Endothelial cell of umbilical vein (primary cell): ENCODE results near the gene TAF8. TPM values are rescaled to one million over a fixed set of nuclear protein-coding genes. Genes with fewer than 3 reads are reported as not detected.

ENCODE experiments used
- BruUV-seq: library from RNA; stranded (reverse); fragments of 400-500 nt; replicated peaks from 2 replicates; lab custom pipeline; 2021; lab: Mats Ljungman, UMichigan
- CTCF ChIA-PET: fragments of 300-600, 350-600 bp; sonication (Branson Sonifier 250); formaldehyde crosslinking; loops from one replicate; lab custom pipeline; 2021; ENCODE audit warnings: antibody characterized with exemption, inconsistent platforms; lab: Charles Lee
- POLR2A ChIA-PET: fragments of 300-600, 350-600 bp; sonication (Branson Sonifier 250); formaldehyde crosslinking; loops from one replicate; lab custom pipeline; 2021; ENCODE audit warnings: antibody characterized with exemption, inconsistent platforms; lab: Charles Lee
- DNase-seq: peaks from one replicate; pipeline ENCODE4 v3.0.0-alpha.2; 2011; ENCODE audit warnings: low read depth, low spot score
- FAIRE-seq: peaks from 2 replicates; lab custom pipeline; 2011; peaks lifted over from hg19 to GRCh38; lab: Jason Lieb, UNC
- H2AFZ ChIP-seq: 2 replicates; pipeline ENCODE4 v1.6.0; 2012; ENCODE audit warnings: low read depth, low read length, control low read depth, inconsistent platforms
- H3K27ac ChIP-seq: 2 replicates; pipeline ENCODE4 v1.5.1; 2011; ENCODE audit warnings: low read depth, mild to moderate bottlenecking, control low read depth, low read length, moderate library complexity; ENCODE audit not compliant: insufficient read depth
- H3K27me3 ChIP-seq, 2 experiments: 2 replicates each; pipeline versions ENCODE4 v1.6.0 to v1.6.1; 2011; ENCODE audit warnings: low read length in 2 of 2, mixed read lengths in 1 of 2; ENCODE audit not compliant: control insufficient read depth in 2 of 2, insufficient read depth in 2 of 2
- H3K36me3 ChIP-seq, 2 experiments: 2 replicates in 1 of 2; 3 replicates in 1 of 2; pipeline ENCODE4 v1.5.1; 2011; ENCODE audit warnings: low read length in 2 of 2, mild to moderate bottlenecking in 1 of 2, moderate library complexity in 1 of 2; ENCODE audit not compliant: control insufficient read depth in 2 of 2, insufficient read depth in 2 of 2; ENCODE audit errors: extremely low read depth in 1 of 2
- H3K4me1 ChIP-seq: 3 replicates; pipeline ENCODE4 v1.5.1; 2011; ENCODE audit warnings: mild to moderate bottlenecking, low read length; ENCODE audit not compliant: control insufficient read depth, insufficient read depth; ENCODE audit errors: extremely low read depth
- H3K4me2 ChIP-seq: 2 replicates; pipeline ENCODE4 v1.6.1; 2011; ENCODE audit warnings: low read length, control low read depth, mixed read lengths; ENCODE audit not compliant: insufficient read depth
- H3K4me3 ChIP-seq, 3 experiments: fragments of 200-600 bp in 1 of 3; sonication (generic), shearing (Covaris generic) in 1 of 3; replicated peaks in 1 of 3; 2 replicates each; pipeline ENCODE4 v1.5.1; 2011 to 2016; ENCODE audit warnings: control low read depth in 3 of 3, low read length in 3 of 3, mild to moderate bottlenecking in 2 of 3, inconsistent platforms in 1 of 3, low read depth in 1 of 3, moderate library complexity in 1 of 3; ENCODE audit not compliant: insufficient read depth in 1 of 3
- H3K79me2 ChIP-seq: 2 replicates; pipeline ENCODE4 v1.6.0; 2012; ENCODE audit warnings: low read length, inconsistent platforms; ENCODE audit not compliant: control insufficient read depth, insufficient read depth
- H3K9ac ChIP-seq: replicated peaks from 2 replicates; pipeline ENCODE3; 2011; ENCODE audit warnings: low read length, control low read depth; ENCODE audit not compliant: insufficient read depth; ENCODE audit errors: extremely low read depth
- H3K9me1 ChIP-seq: replicated peaks from 3 replicates; pipeline ENCODE4 v1.6.0; 2011; ENCODE audit warnings: mild to moderate bottlenecking, low read length; ENCODE audit not compliant: control insufficient read depth, insufficient read depth; ENCODE audit errors: extremely low read depth
- H3K9me3 ChIP-seq: replicated peaks from 2 replicates; pipeline ENCODE4 v1.5.1; 2012; ENCODE audit warnings: low read length, inconsistent platforms; ENCODE audit not compliant: control insufficient read depth, insufficient read depth
- H4K20me1 ChIP-seq: replicated peaks from 2 replicates; pipeline ENCODE3; 2011; ENCODE audit warnings: mild to moderate bottlenecking, low read length; ENCODE audit not compliant: control insufficient read depth, insufficient read depth; ENCODE audit errors: extremely low read depth
- EZH2 ChIP-seq: IDR thresholded peaks from 2 replicates; pipeline ENCODE4 v1.6.1; 2012; ENCODE audit warnings: borderline replicate concordance, low read depth, mild to moderate bottlenecking, moderate library complexity, low read length, inconsistent platforms; ENCODE audit not compliant: severe bottlenecking
- FOS ChIP-seq: IDR thresholded peaks from 2 replicates; pipeline ENCODE4 v1.6.1; 2011; ENCODE audit warnings: mild to moderate bottlenecking, low read length, moderate library complexity, borderline replicate concordance; ENCODE audit not compliant: insufficient read depth
- GATA2 ChIP-seq: IDR thresholded peaks from 2 replicates; pipeline ENCODE4 v1.7.0; 2011; ENCODE audit warnings: low read depth, mild to moderate bottlenecking, moderate library complexity, mixed read lengths, low read length; ENCODE audit not compliant: insufficient read length, insufficient read depth
- JUN ChIP-seq: IDR thresholded peaks from 2 replicates; pipeline ENCODE4 v1.6.1; 2011; ENCODE audit warnings: borderline replicate concordance, low read depth; ENCODE audit not compliant: insufficient read length, insufficient read depth
- MYC ChIP-seq: IDR thresholded peaks from one replicate; pipeline ENCODE4 v1.6.1; 2011; ENCODE audit warnings: mild to moderate bottlenecking, low read depth, low read length
- POLR2A ChIP-seq: IDR thresholded peaks from 2 replicates; pipeline ENCODE4 v1.6.1; 2012; ENCODE audit warnings: low read depth, mild to moderate bottlenecking, control low read depth, low read length
- POLR2AphosphoS5 ChIP-seq: IDR thresholded peaks from 2 replicates; pipeline ENCODE4 v1.6.1; 2012; ENCODE audit warnings: low read depth, mild to moderate bottlenecking, control low read depth, low read length, moderate library complexity; ENCODE audit not compliant: insufficient read depth
- dilution Hi-C: fragments of 300-500 bp; cut with MboI; formaldehyde crosslinking; loops from one replicate; pipeline ENCODE4 v1.15.0; 2019; ENCODE audit warnings: low sequenced_read_pairs; ENCODE audit not compliant: extremely low pct_ligation_motif_present
- intact Hi-C: fragments of 100-400 bp; cut with micrococcal nuclease; formaldehyde crosslinking; loops from one replicate; pipeline ENCODE4 v1.10.0; 2022
- polyA plus RNA-seq, 4 experiments: library from polyadenylated mRNA; depleted of rRNA in 3 of 4; stranded (reverse) in 3 of 4; unstranded in 1 of 4; fragments of >200 nt; gene quantifications; 2 replicates each; pipeline versions ENCODE4 v1.2.1 to v1.2.3, GENCODE V29; 2011 to 2012; ENCODE audit warnings: missing spikeins in 1 of 4
- total RNA-seq: library from RNA; stranded (reverse); gene quantifications from 2 replicates; pipeline ENCODE4 v1.2.3, GENCODE V29; 2021
- TF ChIP-seq, protein P1 (sequence below), 2 donors: IDR thresholded peaks; 1 replicate in 1 of 2; 2 replicates in 1 of 2; pipeline ENCODE4 v1.5.1; 2011; ENCODE audit warnings: low read length in 2 of 2, mild to moderate bottlenecking in 2 of 2, moderate library complexity in 2 of 2, control low read depth in 1 of 2, inconsistent platforms in 1 of 2, low read depth in 1 of 2; ENCODE audit not compliant: insufficient read depth in 1 of 2; ENCODE audit errors: extremely low read depth in 1 of 2
- TF ChIP-seq, protein P2 (sequence below): IDR thresholded peaks from 2 replicates; pipeline ENCODE4 v1.6.1; 2011; ENCODE audit not compliant: insufficient read depth, insufficient read length

Gene TAF8
- total and polyA plus RNA-seq, 2 donors (not counting 3 experiments of a cell fraction or from before 2014, with no cell fraction given): 32.9 to 45.4 TPM

DNA sequence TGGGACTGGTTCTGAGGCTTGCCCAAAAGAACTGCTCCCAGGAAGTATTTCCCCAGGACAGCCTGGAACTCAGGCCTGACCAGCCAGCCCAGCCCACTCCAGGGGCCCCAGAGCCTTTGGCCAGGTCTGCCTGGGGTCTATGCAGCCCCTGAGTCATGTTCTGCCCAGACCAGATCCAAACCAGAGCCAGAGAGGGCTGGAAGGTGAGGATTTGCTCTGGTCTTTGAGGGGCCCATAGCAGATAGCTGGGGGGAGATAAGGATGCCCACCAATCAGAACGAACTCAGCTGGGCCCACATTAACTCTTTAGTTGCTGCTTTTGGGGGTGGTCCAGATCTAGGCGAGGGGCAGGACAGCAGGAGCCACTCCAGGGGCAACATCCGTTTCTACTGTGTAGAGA lies 75.3 kb downstream of the TAF8 start:
- no peak overlapping the region for H3K4me2 ChIP-seq
- no peak overlapping the region for H2AFZ ChIP-seq
- no peak overlapping the region for H3K4me3 ChIP-seq
- TF ChIP-seq, protein P1, sequence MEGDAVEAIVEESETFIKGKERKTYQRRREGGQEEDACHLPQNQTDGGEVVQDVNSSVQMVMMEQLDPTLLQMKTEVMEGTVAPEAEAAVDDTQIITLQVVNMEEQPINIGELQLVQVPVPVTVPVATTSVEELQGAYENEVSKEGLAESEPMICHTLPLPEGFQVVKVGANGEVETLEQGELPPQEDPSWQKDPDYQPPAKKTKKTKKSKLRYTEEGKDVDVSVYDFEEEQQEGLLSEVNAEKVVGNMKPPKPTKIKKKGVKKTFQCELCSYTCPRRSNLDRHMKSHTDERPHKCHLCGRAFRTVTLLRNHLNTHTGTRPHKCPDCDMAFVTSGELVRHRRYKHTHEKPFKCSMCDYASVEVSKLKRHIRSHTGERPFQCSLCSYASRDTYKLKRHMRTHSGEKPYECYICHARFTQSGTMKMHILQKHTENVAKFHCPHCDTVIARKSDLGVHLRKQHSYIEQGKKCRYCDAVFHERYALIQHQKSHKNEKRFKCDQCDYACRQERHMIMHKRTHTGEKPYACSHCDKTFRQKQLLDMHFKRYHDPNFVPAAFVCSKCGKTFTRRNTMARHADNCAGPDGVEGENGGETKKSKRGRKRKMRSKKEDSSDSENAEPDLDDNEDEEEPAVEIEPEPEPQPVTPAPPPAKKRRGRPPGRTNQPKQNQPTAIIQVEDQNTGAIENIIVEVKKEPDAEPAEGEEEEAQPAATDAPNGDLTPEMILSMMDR (IDR thresholded peaks at IDR 0.05; ENCODE audit: extremely low read depth in 1 of 2, insufficient read depth in 1 of 2, low read depth in 1 of 2, low read length in 2 of 2): no peak
- no peak for TF ChIP-seq MYC
- no peak for TF ChIP-seq POLR2AphosphoS5
- TF ChIP-seq POLR2A: no peak
- no peak for TF ChIP-seq EZH2
- TF ChIP-seq GATA2: no peak
- TF ChIP-seq JUN: no peak
- no peak for TF ChIP-seq FOS
- TF ChIP-seq, protein P2, sequence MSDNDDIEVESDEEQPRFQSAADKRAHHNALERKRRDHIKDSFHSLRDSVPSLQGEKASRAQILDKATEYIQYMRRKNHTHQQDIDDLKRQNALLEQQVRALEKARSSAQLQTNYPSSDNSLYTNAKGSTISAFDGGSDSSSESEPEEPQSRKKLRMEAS: no peak
- intact Hi-C loops (no loop called here), dilution Hi-C loops (no loop called here)
- no peak overlapping the region for H3K27ac ChIP-seq
- no peaks in the 10 kb centered on the region for H3K9me3 ChIP-seq
- no peaks in the 10 kb centered on the region for H3K27me3 ChIP-seq
- POLR2A ChIA-PET: no interaction called here
- no peak overlapping the region for H3K9ac ChIP-seq
- H3K79me2 ChIP-seq: no peaks in the 10 kb centered on the region
- no peak for DNase-seq
- FAIRE-seq: no peak
- no peaks in the 10 kb centered on the region for H3K36me3 ChIP-seq
- CTCF ChIA-PET: no interaction called here
- H4K20me1 ChIP-seq: no peaks in the 10 kb centered on the region
- BruUV-seq: no TSS peak
- H3K9me1 ChIP-seq: no peaks in the 10 kb centered on the region
- H3K4me1 ChIP-seq: peaks cover 8% of the 10 kb centered on the region
